Measurements from ENCODE around the gene RARB. TPM values are rescaled to one million over a fixed set of nuclear protein-coding genes. Genes with fewer than 3 reads are reported as not detected.

Gene RARB
- total and polyA plus RNA-seq, 9 of the 15 experiments (the other 6 are each of a cell fraction or from before 2014, with no cell fraction given), result 0.15 to 1.3 (median 0.27) TPM

DNA sequence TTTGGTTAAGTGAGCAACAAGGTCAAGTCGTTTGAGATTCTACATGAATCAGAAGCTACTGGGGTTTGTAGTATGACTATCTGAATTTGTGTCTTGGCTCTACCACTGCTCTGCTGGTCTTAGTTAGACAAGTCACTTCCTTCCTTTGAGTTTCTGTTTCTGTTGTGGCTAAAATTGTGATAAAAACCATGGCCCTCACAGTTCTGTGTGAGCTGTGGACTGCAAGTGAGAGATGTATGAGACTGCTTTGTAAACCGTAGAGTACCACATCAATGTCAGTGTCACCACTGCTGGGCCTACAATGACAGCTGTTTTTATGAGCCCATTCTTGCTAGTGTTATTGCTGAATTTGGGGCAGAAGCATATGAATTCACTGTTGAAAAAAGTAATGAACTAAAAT, 32.7 kb downstream of the RARB start:
- Histone ChIP-seq H3K9me3 (replicated peaks; ENCODE audit: control insufficient read depth, insufficient read depth, low read depth, low read length) (no peaks in the 10 kb centered on the region), H3K4me3 (no peak overlapping the region), H3K27ac (ENCODE audit: extremely low read depth, low read depth, low read length) (no peak overlapping the region), H3K79me2 (ENCODE audit: control insufficient read depth, insufficient read depth, low read length) (no peaks in the 10 kb centered on the region), H3K27me3 (ENCODE audit: control insufficient read depth in 2 of 2, insufficient read depth in 2 of 2, low read length in 2 of 2) (peaks cover 0 to under 1% of the 10 kb centered on the region in 2 experiments; a peak in 1 of 5 replicates), H3K9me1 (ENCODE audit: control insufficient read depth, insufficient read depth, low read length) (no peaks in the 10 kb centered on the region), H3K4me1 (replicated peaks in 1 of 2; ENCODE audit: control insufficient read depth in 2 of 2, insufficient read depth in 2 of 2, low read length in 2 of 2) (no peaks in the 10 kb centered on the region), H4K20me1 (replicated peaks; ENCODE audit: control insufficient read depth, insufficient read depth, low read length) (no peaks in the 10 kb centered on the region), H2AFZ (ENCODE audit: low read depth, low read length) (no peak overlapping the region), H3K36me3 (ENCODE audit: control insufficient read depth, insufficient read depth, low read length) (no peaks in the 10 kb centered on the region), H3K4me2 (ENCODE audit: insufficient read depth, low read length) (no peak overlapping the region), H3K9ac (ENCODE audit: insufficient read depth in 1 of 2, low read depth in 2 of 2, low read length in 2 of 2) (no peak overlapping the region)
- BruUV-seq (replicated peaks), result no TSS peak
- ChIA-PET CTCF (ENCODE audit: low intra/inter-chr PET ratio) (no interaction called here), POLR2A (interaction anchor here (1.3 kb wide), 1 partner anchor 9 kb away, joined by 5 read pairs; no protein-coding TSS in a partner anchor)
- intact Hi-C loops (cut with micrococcal nuclease) (no loop called here), in situ Hi-C loops (cut with MboI) (no loop called here)
- no peak for DNase-seq (ENCODE audit: extremely low read depth in 1 of 4, low spot score in 3 of 4)
- FAIRE-seq, result no peak
- WGBS (ENCODE audit: insufficient coverage, low coverage, missing lambda C conversion rate), result 3% methylated on average over 2 of the region's 2 CpGs
- no peak for ATAC-seq
- TF ChIP-seq ADNP (tag; IDR thresholded peaks at IDR 0.05) (no peak), DMBX1 (CRISPR knock-in tag; IDR thresholded peaks at IDR 0.05; ENCODE audit: borderline replicate concordance) (no peak), SRSF3 (IDR thresholded peaks at IDR 0.05; ENCODE audit: insufficient read depth, low read length) (no peak), CC2D1A (IDR thresholded peaks at IDR 0.05) (no peak), MIER1 (IDR thresholded peaks at IDR 0.05; ENCODE audit: low read depth) (no peak), NR3C1 (CRISPR knock-in tag; IDR thresholded peaks at IDR 0.05) (no peak), ZBTB7A (IDR thresholded peaks at IDR 0.05; ENCODE audit: borderline replicate concordance, control insufficient read depth, low read depth, low read length) (no peak), ZEB2 (IDR thresholded peaks at IDR 0.05) (no peak), MAFG (tag; conservative IDR thresholded peaks at IDR 0.05) (no peak), ZNF589 (CRISPR knock-in tag; IDR thresholded peaks at IDR 0.05; ENCODE audit: low read depth) (no peak), HBP1 (CRISPR knock-in tag; IDR thresholded peaks at IDR 0.05) (no peak), STAT5A (IDR thresholded peaks at IDR 0.05; ENCODE audit: borderline replicate concordance, low read length) (no peak)
- TF ChIP-seq, protein P1, sequence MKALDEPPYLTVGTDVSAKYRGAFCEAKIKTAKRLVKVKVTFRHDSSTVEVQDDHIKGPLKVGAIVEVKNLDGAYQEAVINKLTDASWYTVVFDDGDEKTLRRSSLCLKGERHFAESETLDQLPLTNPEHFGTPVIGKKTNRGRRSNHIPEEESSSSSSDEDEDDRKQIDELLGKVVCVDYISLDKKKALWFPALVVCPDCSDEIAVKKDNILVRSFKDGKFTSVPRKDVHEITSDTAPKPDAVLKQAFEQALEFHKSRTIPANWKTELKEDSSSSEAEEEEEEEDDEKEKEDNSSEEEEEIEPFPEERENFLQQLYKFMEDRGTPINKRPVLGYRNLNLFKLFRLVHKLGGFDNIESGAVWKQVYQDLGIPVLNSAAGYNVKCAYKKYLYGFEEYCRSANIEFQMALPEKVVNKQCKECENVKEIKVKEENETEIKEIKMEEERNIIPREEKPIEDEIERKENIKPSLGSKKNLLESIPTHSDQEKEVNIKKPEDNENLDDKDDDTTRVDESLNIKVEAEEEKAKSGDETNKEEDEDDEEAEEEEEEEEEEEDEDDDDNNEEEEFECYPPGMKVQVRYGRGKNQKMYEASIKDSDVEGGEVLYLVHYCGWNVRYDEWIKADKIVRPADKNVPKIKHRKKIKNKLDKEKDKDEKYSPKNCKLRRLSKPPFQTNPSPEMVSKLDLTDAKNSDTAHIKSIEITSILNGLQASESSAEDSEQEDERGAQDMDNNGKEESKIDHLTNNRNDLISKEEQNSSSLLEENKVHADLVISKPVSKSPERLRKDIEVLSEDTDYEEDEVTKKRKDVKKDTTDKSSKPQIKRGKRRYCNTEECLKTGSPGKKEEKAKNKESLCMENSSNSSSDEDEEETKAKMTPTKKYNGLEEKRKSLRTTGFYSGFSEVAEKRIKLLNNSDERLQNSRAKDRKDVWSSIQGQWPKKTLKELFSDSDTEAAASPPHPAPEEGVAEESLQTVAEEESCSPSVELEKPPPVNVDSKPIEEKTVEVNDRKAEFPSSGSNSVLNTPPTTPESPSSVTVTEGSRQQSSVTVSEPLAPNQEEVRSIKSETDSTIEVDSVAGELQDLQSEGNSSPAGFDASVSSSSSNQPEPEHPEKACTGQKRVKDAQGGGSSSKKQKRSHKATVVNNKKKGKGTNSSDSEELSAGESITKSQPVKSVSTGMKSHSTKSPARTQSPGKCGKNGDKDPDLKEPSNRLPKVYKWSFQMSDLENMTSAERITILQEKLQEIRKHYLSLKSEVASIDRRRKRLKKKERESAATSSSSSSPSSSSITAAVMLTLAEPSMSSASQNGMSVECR (CRISPR knock-in tag; IDR thresholded peaks at IDR 0.05), result no peak

Data from K562 (cell line).